H1 (cell line): ENCODE results near the gene DIS3L. TPM values are rescaled to one million over a fixed set of nuclear protein-coding genes. Genes with fewer than 3 reads are reported as not detected.

Source experiments
- BRCA1 ChIP-seq: IDR thresholded peaks from 2 replicates; pipeline ENCODE4 v1.6.1; 2012; ENCODE audit warnings: low read depth, low read length, improper control_type of control experiment
- CBX5 ChIP-seq: fragments of 300-800, 300-1000 bp; sonication (generic); IDR thresholded peaks from 2 replicates; pipeline ENCODE4 v1.7.1; 2016; ENCODE audit warnings: antibody characterized with exemption, low read length, low read depth
- CBX8 ChIP-seq: fragments of 300-800, 300-1000 bp; sonication (generic); IDR thresholded peaks from 2 replicates; pipeline ENCODE4 v1.7.1; 2016; ENCODE audit warnings: low read depth, low read length, borderline replicate concordance
- CHD2 ChIP-seq: IDR thresholded peaks from 2 replicates; pipeline ENCODE4 v1.6.1; 2012; ENCODE audit warnings: low read length, improper control_type of control experiment
- CHD7 ChIP-seq: fragments of 300-600 bp; sonication (generic); IDR thresholded peaks from 2 replicates; pipeline ENCODE4 v1.7.1; 2012; ENCODE audit warnings: low read length, moderate library complexity, mild to moderate bottlenecking, inconsistent platforms; ENCODE audit not compliant: insufficient replicate concordance
- EZH2 ChIP-seq: fragments of 200-600 bp; sonication (generic); IDR thresholded peaks from 2 replicates; pipeline ENCODE4 v1.7.1; 2012; ENCODE audit warnings: low read depth, mild to moderate bottlenecking, moderate library complexity, low read length, inconsistent platforms; ENCODE audit not compliant: severe bottlenecking
- HDAC6 ChIP-seq: IDR thresholded peaks from one replicate; pipeline ENCODE4 v1.7.1; 2012; ENCODE audit warnings: low read depth, mild to moderate bottlenecking, inconsistent platforms, low read length, moderate library complexity
- JUND ChIP-seq: IDR thresholded peaks from 2 replicates; pipeline ENCODE4 v1.6.1; 2011; ENCODE audit warnings: mild to moderate bottlenecking, improper control_type of control experiment, low read length
- KDM5A ChIP-seq: fragments of 200-600 bp; IDR thresholded peaks from 2 replicates; pipeline ENCODE4 v1.7.1; 2012; ENCODE audit warnings: mild to moderate bottlenecking, low read length, inconsistent platforms, mixed read lengths
- MAFK ChIP-seq: IDR thresholded peaks from 2 replicates; pipeline ENCODE4 v1.6.1; 2012; ENCODE audit warnings: low read depth, mild to moderate bottlenecking, improper control_type of control experiment, low read length
- SP1 ChIP-seq: IDR thresholded peaks from 2 replicates; pipeline ENCODE4 v1.6.1; 2011; ENCODE audit warnings: low read depth, low read length
- SP4 ChIP-seq: IDR thresholded peaks from 2 replicates; pipeline ENCODE4 v1.6.1; 2012; ENCODE audit warnings: low read length, inconsistent platforms
- SRF ChIP-seq: IDR thresholded peaks from 2 replicates; pipeline ENCODE4 v1.6.1; 2011; ENCODE audit warnings: mild to moderate bottlenecking, low read depth, low read length, moderate library complexity
- TCF12 ChIP-seq: IDR thresholded peaks from 2 replicates; pipeline ENCODE4 v1.6.1; 2011; ENCODE audit warnings: low read depth, mild to moderate bottlenecking, low read length
- polyA plus RNA-seq, 7 experiments: library from polyadenylated mRNA; depleted of rRNA in 3 of 7; stranded (reverse) in 5 of 7; unstranded in 2 of 7; fragments of >200 nt in 5 of 7; fragments of 200-250 nt in 2 of 7; gene quantifications; 1 replicate in 5 of 7; 2 replicates in 1 of 7; 4 replicates in 1 of 7; pipeline versions ENCODE4 v1.2.1 to v1.2.3, GENCODE V29; 2011 to 2013; ENCODE audit warnings: missing spikeins in 2 of 7, mixed read lengths in 2 of 7
- total RNA-seq: library from RNA; stranded (reverse); fragmentation: NEBNext Ultra II Directional; extraction: Animal tissue kit (Norgen Biotek cat#: 25700); gene quantifications from 2 replicates; pipeline ENCODE4 v1.2.1, GENCODE V29; 2021

Gene DIS3L
- total and polyA plus RNA-seq, 2 of the 8 experiments (the other 6 are each of a cell fraction or from before 2014, with no cell fraction given): 8.7 to 25.0 TPM

GRCh38 chr15:66290007-66290406 is 3.4 kb upstream of the DIS3L start (continued):
- TF ChIP-seq CHD7: no peak
- no peak for TF ChIP-seq EZH2
- no peak for TF ChIP-seq JUND
- no peak for TF ChIP-seq SP1
- no peak for TF ChIP-seq SRF
- no peak for TF ChIP-seq TCF12
- no peak for TF ChIP-seq HDAC6
- no peak for TF ChIP-seq CHD2
- no peak for TF ChIP-seq CBX5
- no peak for TF ChIP-seq SP4
- no peak for TF ChIP-seq CBX8
- TF ChIP-seq BRCA1: no peak
- no peak for TF ChIP-seq KDM5A
- TF ChIP-seq MAFK: no peak
